Hindlimb muscle (tissue), 1 donor: ENCODE results near the gene COL9A1. TPM values are rescaled to one million over a fixed set of nuclear protein-coding genes. Genes with fewer than 3 reads are reported as not detected.

Source experiments
- DNase-seq: peaks from one replicate; pipeline ENCODE4 v3.0.0-alpha.2; 2013
- polyA plus RNA-seq: library from polyadenylated mRNA; unstranded; fragments of 120-200 nt; gene quantifications from one replicate; pipeline ENCODE4 v1.2.1, GENCODE V29; 2013; ENCODE audit not compliant: insufficient read length

The COL9A1 gene
- polyA plus RNA-seq, 1 donor = 4.1 TPM

DNA sequence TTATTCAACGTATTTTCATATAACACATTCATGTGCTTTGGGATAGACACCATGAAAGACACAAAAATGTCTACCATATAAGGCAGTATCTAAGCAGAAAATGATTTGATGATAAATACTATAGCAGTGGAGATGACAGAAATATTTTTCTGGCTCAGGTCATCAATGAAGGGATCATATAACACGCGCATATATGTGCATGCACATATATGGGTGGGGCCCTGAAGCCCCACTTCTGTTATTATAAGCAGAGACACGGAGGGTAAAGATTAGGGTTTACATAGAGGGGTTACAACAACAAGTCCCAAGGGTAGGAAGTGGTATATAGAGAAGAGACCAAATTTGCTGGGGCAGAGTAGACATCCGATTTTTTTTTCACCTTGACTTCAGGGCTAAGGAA, 16.0 kb downstream of the COL9A1 start:
- DNase-seq = no peak

DNA sequence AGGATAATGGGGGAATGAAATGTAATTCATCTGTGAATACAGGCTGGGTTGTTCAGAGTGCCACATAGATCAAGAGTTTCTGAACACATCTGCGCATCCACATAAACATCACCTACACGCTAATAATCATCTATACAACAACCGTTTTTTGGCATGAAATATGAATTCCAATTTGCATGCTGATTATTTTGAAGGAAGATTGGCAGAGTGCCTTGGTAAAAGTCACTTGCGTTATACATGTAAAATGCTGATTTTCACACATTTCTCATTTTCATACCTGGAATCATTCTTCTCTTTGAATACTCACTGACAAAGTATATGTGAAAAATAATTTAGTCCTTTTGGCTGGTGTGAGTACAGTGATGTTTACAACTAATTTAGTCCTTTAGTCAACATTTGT, 17.7 kb downstream of the COL9A1 start:
- DNase-seq = no peak

DNA sequence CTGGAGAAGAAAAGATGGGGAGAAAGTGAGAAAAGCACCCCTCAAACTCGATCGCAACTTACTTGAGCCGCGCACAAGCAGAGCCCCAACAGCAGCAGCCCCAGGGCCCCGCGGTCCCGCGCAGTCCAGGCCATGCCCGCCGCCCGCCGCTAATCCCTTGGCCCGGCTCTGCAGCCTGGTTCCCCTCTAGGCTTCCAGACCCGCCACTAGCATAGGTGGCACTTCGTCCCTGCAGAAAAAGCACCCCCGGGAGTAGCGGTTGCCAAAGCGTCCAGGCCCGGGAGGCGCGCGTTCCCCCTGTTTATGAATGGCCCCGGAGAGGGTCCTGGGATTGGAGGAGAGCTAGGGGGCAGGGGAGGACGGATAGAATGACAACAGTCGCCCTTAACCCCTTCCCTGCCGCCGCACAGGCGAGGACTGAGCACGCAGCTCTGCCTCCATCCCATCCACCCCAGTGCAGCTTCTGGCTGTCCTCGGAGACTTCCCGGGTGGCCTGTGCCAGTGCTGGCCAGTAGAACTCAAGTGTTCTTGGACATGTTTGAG, 19.9 kb downstream of the COL9A1 start:
- no peak for DNase-seq

DNA sequence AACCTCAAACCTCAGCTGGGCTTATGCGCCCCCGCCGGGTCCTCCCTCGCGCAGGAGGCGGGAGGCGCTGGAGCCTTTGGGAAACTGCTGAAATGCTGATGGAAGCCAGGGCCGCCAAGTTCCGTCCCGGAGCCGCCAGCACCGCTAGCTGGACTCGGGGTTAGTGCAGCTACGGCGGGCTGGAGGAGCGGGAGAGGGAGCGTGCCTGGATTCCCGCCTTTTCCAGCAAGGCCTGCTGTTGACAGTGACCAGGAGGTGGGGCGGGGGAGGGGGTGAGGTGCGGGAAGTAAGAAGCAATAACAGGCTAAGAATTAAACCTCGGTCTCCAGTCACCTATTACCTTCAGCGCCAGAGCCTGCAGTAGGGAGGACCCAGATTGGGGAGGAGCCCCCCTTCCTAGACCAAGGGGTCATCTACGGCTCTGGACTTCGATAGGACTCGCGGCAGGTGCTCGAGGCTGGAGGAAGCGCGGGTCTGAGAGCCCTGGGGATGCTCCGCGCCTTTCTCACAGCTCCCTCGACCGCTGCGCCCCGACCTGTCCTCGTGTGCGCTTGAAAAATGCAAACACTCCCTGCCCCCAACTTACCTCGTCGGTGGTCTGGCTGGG, 20.5 kb downstream of the COL9A1 start:
- DNase-seq = peak; percentile 40

DNA sequence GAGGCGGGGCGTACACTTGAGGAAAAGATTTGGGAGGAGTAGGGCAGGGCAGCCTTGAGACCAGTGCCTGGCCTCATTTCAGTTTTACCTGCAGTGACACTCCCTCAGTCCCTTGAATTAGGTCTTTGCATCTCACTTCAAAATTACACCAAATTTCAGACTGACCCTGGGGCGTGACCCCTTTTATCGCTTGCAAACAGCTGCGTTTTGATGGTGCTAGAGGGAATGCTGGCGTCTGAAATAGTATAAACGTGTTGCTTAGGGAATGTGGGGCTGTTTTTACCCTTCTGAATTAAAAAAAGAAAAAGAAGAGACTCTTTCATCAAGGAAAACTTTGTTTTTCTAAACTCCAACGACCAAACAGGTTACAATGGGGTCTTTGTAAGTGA, 21.0 kb downstream of the COL9A1 start:
- no peak for DNase-seq

DNA sequence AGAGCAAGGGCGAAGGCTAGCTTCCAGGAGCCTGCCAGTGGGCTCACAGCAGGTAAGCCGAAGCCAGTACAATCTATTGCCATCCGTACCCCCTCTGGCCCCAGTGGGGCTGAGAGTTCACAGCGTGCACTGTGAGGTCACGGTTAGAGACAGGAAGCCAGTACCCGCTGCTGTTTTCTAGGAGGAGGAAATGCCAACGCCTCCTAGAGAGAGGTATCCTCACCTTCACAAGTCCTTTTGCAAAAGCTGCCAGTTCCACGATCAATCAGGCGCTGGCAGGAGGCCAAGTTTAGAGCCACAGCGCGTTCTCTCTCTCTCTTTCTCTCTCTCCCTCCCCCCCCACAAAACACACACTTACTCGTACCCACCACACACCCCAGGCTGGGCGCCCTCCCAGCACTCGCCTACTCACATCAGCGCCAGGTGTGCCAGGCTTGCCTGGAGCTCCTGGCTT, 22.5 kb downstream of the COL9A1 start:
- DNase-seq = no peak

DNA sequence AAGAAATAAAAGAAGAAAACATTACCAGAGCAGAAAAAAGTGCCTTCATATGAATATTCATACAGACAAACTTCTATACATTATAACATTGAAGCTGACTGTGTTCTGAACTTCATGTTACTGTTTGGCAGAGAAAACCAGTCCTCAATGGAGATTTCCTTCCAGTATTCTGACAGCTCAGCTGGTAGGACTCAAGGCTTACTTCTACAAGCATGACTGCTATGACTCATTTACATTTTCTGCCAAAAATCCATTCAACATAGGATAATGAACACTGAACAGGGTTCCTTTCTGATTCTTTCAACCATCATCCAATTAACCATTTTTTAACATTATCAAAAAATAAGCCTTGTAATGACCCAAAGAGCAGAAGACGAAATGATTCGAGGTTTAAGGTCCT, 25.4 kb downstream of the COL9A1 start:
- DNase-seq = no peak

DNA sequence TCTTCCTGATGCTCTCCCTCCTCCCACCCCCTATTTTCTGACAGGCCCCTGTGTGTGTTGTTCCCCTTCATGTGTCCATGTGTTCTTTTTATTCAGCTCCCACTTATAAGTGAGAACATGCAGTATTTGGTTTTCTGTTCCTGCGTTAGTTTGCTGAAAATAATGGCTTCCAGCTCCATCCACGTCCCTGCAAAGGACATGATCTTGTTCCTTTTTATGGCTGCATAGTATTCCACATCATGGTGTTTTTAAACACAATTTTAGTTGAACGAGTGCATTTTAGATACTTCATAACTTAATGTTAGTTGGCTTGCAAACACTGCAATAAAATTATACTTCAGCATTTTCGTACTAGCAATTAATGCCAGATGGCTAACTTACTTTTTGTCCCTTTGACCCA, 28.5 kb downstream of the COL9A1 start:
- DNase-seq = no peak

DNA sequence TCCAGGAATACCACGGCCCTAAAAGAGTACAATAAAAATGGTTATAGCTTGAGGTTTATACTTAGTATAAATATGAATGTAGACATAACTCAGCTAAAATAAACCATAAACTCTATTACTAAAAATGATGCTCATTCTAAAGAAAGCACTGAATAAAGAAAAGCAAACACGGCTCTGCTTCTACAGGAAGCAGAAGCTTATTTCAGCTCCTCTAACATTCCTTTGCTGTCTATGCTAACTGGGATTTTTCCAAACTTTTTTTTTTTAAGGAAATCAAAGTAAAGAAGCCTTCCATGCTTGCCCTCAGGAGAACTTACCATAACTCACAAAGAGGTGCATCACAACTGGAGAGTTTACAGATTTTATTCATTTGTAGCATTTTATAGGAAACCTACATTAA, 30.8 kb downstream of the COL9A1 start:
- DNase-seq = no peak

DNA sequence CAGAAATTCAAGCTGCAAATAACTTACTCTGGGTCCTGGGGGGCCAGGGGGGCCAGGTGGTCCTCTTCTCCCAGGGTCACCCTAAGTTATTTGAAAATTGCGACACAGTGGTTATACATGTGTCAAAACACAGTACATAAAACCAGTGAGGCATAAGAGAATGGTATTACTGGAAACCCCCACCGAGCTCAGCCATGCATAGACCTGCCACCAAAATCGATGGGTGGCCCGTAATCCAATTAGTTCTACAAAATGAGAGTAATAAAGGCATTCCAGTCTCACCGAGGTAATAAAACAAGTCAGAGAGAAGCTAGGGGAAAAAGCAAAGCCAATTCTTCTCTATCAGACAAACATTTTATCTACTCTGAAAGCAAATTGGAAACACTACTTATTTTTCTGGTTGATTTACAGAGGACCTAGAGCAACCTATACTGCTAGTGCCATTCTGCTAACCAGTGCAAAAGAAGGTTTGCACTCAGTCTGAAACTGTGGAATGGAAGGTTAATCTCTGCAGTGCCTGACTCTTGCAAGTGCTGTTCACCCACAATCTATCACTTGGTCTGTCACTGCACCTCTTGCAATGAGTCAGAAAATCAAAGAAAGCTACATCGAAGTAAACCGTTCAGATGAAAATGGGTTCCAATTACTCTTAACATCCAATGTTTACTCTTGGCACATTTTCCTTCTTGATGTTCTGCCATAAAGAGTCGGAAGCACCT, 32.4 kb downstream of the COL9A1 start:
- no peak for DNase-seq

DNA sequence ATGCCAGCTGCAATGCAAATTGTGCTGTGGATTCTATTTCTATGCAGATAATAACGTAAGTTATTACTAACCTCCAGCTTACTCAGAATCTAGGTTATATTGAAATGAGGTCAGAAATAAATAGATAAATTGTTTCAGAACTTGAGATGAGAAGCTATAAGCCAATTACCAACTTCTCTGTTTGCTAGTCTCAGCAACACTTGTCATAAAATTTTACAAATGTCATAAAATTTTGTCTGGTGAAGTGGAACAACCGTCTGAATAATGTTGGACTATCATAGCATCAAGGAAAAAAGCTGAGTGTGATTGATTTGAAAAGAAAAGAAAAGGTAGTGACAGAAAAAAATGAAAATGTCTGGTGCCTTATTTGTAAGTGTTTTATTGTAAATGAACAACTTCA, 36.7 kb downstream of the COL9A1 start:
- DNase-seq = no peak

DNA sequence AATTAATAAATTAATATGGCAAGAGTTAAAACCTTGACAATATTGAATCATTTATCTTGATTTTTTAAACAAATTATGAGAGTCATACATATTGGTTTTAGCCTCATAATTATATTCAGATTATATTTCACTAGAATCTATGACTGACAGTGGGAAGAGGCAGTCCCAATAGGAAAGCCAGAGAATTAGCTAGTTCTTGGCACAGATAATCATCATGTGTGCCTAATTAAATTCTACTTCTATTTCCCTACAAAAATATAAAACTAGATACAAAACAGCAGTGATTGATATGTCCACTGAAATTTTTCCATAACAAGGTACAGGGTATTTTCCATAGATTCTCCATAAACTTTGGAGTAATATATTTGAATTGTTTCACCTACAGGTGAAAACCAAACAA, 38.6 kb downstream of the COL9A1 start:
- no peak for DNase-seq

DNA sequence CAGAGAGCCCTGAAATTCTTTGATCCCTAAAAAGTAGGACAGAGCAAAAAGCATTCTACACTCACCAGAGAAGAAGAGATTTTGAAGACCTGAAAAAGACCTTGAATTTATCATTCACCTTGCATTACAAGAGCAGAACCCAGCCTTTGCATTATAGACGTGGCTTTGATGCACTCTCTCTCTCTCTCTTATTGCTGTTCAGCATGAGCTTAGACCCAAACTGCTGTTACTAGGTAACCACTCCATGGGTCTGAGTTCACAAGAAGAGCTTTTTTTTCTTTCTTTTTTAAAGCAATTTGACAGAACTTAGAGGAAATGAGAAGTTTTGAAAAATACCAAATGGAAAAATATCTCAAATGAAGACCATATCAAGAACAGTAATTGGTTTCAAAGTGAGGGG, 44.4 kb downstream of the COL9A1 start:
- no peak for DNase-seq

DNA sequence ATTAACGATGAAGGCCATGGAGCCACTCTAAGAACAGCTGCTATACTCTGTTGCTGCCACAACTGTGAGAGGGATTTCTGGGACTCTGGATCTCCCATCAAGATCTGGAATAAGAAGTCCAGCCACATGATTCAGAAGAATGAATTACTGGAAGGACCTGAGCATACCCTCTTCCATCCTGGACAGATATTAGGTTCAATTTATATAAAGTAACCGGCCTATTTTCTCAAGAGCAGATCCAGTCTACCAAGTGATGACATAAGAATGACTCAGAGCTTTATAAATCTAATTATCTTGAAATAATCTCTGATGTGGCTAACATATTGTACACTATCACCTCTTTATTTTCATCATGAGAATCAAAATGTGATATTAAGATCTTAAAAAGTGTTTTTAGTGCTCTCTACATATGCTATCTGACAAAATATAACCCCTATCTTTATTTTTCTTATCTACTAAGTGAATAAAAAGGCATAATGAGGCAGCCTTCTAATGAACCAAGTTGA, 45.1 kb downstream of the COL9A1 start:
- no peak for DNase-seq

DNA sequence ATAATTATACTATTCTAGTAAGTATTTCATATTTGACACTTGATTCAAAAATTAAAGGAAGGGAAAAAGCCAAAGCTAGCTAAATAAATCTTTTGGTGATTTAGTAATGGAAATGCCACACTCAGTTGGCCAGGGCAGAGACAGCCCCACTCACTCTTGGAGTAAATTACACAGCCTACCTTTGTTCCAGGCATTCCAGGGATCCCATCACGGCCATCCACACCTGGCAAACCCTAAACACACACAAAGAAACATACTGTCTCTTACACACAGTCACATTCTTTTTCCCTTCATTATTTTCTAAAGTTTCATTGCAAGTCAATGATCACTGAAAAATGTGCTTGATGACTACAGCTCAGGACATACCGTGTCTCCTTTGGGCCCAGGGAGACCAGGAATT, 48.1 kb downstream of the COL9A1 start:
- DNase-seq = no peak

DNA sequence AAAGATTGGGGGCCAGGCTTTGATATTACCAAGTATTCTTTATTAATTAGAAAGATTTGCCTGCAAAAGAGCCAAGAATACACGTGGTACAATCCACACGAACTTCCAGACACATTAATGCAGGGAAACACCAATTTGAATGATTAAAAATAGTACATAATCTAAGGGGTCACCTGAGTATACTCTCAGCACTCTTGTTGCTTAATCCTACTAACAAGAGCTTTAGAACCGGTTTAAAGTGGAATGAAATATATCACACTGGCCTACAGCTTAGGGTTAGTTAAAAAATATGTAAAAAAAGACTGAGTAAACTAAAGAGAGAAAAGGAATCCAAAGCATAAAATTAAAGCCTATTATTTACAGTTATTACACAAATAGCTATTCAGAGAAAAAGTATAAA, 49.0 kb downstream of the COL9A1 start:
- no peak for DNase-seq

DNA sequence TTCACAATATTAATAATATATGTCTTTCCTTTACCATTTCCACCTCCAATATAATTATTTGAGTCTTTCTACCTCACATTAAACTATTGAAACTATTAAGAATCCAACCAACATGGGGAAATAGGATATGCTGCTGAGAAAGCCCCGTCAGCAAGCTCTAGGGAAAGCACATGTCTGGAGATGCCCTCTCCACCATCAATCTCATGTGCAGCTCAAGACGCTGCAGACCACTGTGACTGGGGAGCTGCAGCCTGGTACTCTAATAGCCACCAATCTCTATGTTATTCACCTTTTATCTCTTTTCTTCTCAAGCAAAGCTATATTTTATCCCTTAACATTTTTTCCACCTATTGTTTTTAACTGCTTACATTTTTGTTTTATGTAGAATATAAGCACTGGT, 50.3 kb downstream of the COL9A1 start:
- no peak for DNase-seq

DNA sequence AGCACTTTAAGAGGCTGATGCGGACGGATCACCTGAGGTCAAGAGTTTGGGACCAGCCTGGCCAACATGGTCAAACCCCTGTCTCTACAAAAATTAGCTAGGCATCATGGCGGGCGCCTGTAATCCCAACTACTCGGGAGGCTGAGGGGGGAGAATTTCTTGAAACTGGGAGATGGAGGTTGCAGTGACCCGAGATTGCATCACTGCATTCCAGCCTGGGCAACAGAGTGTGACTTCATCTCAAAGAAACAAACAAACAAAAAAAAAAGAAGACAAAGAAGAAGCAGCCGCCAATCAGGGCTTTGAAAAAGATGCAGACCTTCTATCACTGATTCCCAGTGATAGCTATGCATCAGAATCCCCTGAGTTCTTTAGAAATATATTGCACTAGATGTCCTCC, 56.8 kb downstream of the COL9A1 start:
- no peak for DNase-seq

DNA sequence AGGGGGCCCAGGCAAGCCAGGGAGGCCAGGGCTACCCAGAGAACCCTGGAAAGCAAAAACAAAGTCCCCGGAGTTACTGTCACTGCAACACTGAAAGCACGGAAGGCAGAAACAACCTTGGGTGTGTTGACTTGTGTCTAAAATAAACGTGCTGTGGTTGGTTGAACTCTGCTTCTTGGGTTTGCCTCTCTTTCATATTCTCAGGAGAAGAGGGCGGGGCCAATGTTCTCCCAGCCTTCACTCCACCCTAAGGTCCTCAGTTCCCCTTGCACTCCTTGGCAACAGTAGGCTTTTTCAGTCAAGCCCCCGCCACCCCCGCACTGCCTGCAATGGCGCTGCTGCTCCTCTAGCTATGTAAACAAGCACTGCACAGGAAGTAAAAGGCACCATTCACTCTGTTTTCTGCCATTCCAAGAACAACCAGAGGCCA, 60.9 kb downstream of the COL9A1 start:
- no peak for DNase-seq

DNA sequence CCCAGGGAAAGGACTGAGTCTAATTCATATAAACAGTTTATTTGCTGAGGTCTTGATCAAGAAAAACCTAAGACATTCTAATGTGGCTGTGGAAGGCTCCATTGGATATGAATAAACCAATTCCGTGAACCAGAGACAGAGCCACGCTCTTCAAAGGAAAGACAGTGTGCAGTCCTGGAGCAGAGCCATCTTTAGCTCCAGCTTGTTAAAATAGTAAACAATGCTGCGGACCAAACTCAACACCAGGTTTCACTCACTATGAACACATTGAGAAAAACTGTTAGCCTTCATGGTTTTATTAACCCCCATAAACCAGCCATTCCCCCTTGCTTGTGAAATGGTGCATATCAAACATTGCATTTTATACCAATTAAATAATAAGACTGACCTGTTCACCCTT, 61.9 kb downstream of the COL9A1 start:
- DNase-seq = no peak

DNA sequence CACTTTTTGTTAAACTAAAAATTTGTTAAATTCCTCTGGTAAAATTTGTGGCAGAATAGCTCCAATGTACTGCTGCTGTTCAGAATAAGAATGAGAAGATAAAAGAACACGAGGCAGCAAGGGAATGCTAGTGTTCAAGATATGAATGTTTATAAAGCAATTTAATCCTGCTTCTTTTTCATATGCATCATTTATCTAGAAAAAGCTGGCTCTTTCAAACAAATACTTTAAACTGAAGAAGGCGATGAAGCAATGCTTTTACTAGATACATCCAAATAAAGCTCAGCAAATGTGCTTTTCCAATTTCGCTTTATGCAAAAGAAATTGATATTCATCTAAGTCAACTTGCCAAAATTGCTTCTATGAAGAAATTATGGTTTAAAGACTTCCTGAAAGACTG, 66.5 kb downstream of the COL9A1 start:
- DNase-seq = no peak

DNA sequence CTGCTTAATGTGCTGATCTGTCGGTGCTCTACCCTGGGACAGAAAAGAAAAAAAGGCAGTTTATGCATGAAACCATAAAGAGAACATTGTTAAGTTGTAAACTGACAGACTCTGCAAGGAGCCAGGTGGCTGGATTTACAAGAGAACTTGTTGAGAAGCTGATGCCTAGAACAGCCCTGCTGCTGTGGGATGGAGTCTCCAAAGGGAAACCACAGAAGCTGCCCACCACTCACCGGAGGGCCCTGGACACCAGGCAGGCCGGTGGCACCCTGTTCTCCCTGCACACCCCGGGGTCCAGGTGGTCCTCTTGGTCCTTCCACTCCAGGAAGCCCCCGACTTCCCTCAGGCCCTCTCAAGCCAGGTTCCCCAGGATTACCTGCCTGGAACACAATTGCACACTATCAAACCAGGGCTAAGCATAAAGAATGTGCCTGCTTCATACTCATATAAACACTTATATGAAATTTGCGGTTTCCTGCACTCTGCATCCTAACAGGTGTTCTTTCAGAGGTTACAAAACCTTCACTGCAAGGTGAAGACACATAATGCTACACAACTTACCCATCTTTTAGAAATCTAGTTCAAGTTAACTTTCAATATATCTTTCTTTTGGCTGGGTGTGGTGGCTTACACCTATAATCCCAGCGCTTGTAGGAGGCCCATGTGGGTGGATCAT, 68.2 kb downstream of the COL9A1 start:
- DNase-seq = no peak

DNA sequence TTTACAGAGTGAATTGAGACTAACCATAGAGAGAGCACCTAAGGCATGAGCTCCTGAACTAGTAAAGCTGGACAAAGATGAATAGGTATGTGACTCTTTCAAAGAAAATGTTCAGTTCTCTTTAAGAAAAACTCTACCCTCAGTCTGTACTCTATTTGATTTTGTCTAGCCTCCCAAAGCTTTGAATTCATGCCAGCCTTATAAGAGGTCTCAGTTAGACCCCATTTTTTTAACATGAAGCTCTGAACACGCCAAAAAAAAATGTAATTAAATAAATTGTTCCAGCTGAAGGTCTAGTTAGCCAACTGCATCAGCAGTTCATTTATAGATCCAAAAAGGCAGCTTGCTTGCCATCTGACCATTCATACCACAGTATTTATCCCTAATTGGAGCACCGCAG, 71.6 kb downstream of the COL9A1 start:
- DNase-seq = no peak

DNA sequence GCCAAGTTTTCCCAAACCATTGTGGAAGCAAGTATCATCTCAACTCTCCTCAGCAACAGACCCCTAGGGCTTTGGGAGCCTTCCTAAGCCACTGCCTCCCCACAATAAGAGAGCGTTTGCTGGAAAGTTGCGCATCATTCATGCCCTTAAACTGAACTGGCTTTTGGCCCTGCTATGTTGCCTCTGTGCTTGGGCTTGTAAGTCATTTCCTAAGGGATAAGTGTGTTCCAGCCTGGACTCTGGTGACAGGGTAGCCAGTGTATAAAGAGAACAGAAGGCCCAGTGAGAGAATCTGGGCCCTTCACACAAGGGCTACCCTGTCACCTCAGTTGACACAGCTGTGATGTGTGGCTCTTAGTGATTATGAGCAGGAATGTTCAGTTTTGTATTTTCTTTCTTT, 77.8 kb downstream of the COL9A1 start:
- no peak for DNase-seq
